GM12875 (cell line): Measurements from ENCODE around the gene PRSS27.

Source experiments
- H3K4me3 ChIP-seq: one replicate; pipeline ENCODE4 v1.5.1; 2011; ENCODE audit warnings: low read depth, low read length, control low read depth
- CTCF ChIP-seq: IDR thresholded peaks from 2 replicates; pipeline ENCODE4 v1.5.1; 2011; ENCODE audit warnings: low read depth, mild to moderate bottlenecking, control low read depth, inconsistent platforms, low read length, moderate library complexity, borderline replicate concordance; ENCODE audit not compliant: insufficient read depth

PRSS27 gene

GRCh38 chr16:2720064-2720457 is at the start of gene PRSS27:
Gene PRSS27, minus strand, starts transcription at chr16:2720224. Its CDS starts 64 bp downstream, at chr16:2720160.
- peak within 1 kb of the TSS; percentile 75 for H3K4me3 ChIP-seq
- TF ChIP-seq CTCF: no peak

- H3K4me3 ChIP-seq: no peak overlapping the region
- TF ChIP-seq CTCF: no peak
Observed at GRCh38 chr16:2769675-2770056, 49.6 kb upstream of the PRSS27 start.

GRCh38 chr16:2769100-2769529 is 49.1 kb upstream of the PRSS27 start:
- no peak for TF ChIP-seq CTCF

GRCh38 chr16:2768403-2769089 is 48.5 kb upstream of the PRSS27 start:
- no peak for TF ChIP-seq CTCF
- H3K4me3 ChIP-seq: no peak overlapping the region

More at GRCh38 chr16:2769100-2769529, 49.1 kb upstream of the PRSS27 start:
- no peak overlapping the region for H3K4me3 ChIP-seq

GRCh38 chr16:2767891-2768290 is 47.9 kb upstream of the PRSS27 start:
- no peak overlapping the region for H3K4me3 ChIP-seq
- TF ChIP-seq CTCF: no peak

GRCh38 chr16:2767140-2767731 is 47.2 kb upstream of the PRSS27 start:
- no peak overlapping the region for H3K4me3 ChIP-seq
- no peak for TF ChIP-seq CTCF
